Muscle of arm (tissue), 12 donors: ENCODE results near the gene NRL. TPM values are rescaled to one million over a fixed set of nuclear protein-coding genes. Genes with fewer than 3 reads are reported as not detected.

ENCODE experiments used
- polyA plus RNA-seq, 12 donors: library from polyadenylated mRNA; unstranded; fragments of 120-200 nt; gene quantifications; one replicate each; pipeline ENCODE4 v1.2.1, GENCODE V29; 2013; ENCODE audit not compliant: insufficient read length in 12 of 12

NRL gene
- polyA plus RNA-seq, 12 donors: 0.82 to 1.9 (median 1.4) TPM; not detected in 2

Other genes with a start within 250 kb of the NRL start
- 10 to 100 TPM in 10 of 12 donors, 1 to 10 TPM in 1, not detected in 1; 9.8 to 56.4 (median 15.7) TPM for gene DHRS4, start 161.2 kb downstream of the NRL start, polyA plus RNA-seq
- 10 to 100 TPM in 9 of 12 donors, 1 to 10 TPM in 2, not detected in 1; 8.6 to 17.0 (median 13.9) TPM for gene DHRS4L2, start 126.0 kb downstream of the NRL start, polyA plus RNA-seq
- under 1 TPM in 10 of 12 donors, not detected in 2; 0.09 to 0.74 (median 0.22) TPM for gene CARMIL3, start 62.9 kb downstream of the NRL start, polyA plus RNA-seq
- under 1 TPM in 2 of 12 donors, not detected in 10; 0.08 to 0.21 TPM for gene CPNE6, start 43.4 kb downstream of the NRL start, polyA plus RNA-seq
- 10 to 100 TPM in 1 of 12 donors, 1 to 10 TPM in 10, not detected in 1; 2.2 to 17.9 (median 3.5) TPM for gene PCK2, start 20.6 kb downstream of the NRL start, polyA plus RNA-seq
- gene DCAF11, start 172 bp downstream of the NRL start, polyA plus RNA-seq: 10 to 100 TPM in 11 of 12 donors, not detected in 1; 35.5 to 53.7 (median 40.5) TPM
- gene FITM1, start 15.7 kb upstream of the NRL start, polyA plus RNA-seq: 100 to 1,000 TPM in 6 of 12 donors, 10 to 100 TPM in 5, not detected in 1; 54.9 to 160 (median 102) TPM
- gene PSME1, start 21.2 kb upstream of the NRL start, polyA plus RNA-seq: 100 to 1,000 TPM in 9 of 12 donors, 10 to 100 TPM in 2, not detected in 1; 67.3 to 116 (median 106) TPM
- 10 to 100 TPM in 11 of 12 donors, not detected in 1; 21.0 to 38.3 (median 25.8) TPM for gene EMC9, start 26.6 kb upstream of the NRL start, polyA plus RNA-seq
- gene PSME2, start 31.7 kb upstream of the NRL start, polyA plus RNA-seq: 100 to 1,000 TPM in 4 of 12 donors, 10 to 100 TPM in 7, not detected in 1; 68.9 to 105 (median 90.2) TPM
- gene RNF31, start 32.5 kb upstream of the NRL start, polyA plus RNA-seq: 10 to 100 TPM in 11 of 12 donors, not detected in 1; 27.3 to 75.4 (median 35.6) TPM
- 10 to 100 TPM in 11 of 12 donors, not detected in 1; 18.1 to 46.6 (median 25.9) TPM for gene IRF9, start 46.3 kb upstream of the NRL start, polyA plus RNA-seq
- gene REC8, start 57.1 kb upstream of the NRL start, polyA plus RNA-seq: 10 to 100 TPM in 4 of 12 donors, 1 to 10 TPM in 7, not detected in 1; 5.7 to 52.4 (median 8.6) TPM
- 10 to 100 TPM in 11 of 12 donors, not detected in 1; 17.5 to 32.3 (median 24.2) TPM for gene IPO4, start 73.9 kb upstream of the NRL start, polyA plus RNA-seq
- gene TM9SF1, start 80.5 kb upstream of the NRL start, polyA plus RNA-seq: 10 to 100 TPM in 11 of 12 donors, not detected in 1; 13.2 to 60.8 (median 17.5) TPM
- gene TSSK4, start 90.7 kb upstream of the NRL start, polyA plus RNA-seq: 10 to 100 TPM in 1 of 12 donors, 1 to 10 TPM in 9, not detected in 2; 2.0 to 10.1 (median 4.7) TPM
- 10 to 100 TPM in 11 of 12 donors, not detected in 1; 27.6 to 61.9 (median 36.6) TPM for gene CHMP4A, start 98.5 kb upstream of the NRL start, polyA plus RNA-seq
- 10 to 100 TPM in 4 of 12 donors, 1 to 10 TPM in 7, not detected in 1; 4.6 to 33.0 (median 8.7) TPM for gene MDP1, start 101.1 kb upstream of the NRL start, polyA plus RNA-seq
- 100 to 1,000 TPM in 11 of 12 donors, not detected in 1; 123 to 211 (median 177) TPM for gene NEDD8, start 117.4 kb upstream of the NRL start, polyA plus RNA-seq
- gene GMPR2, start 118.0 kb upstream of the NRL start, polyA plus RNA-seq: 10 to 100 TPM in 11 of 12 donors, not detected in 1; 39.8 to 82.9 (median 54.4) TPM
- 10 to 100 TPM in 11 of 12 donors, not detected in 1; 35.0 to 46.2 (median 43.5) TPM for gene TINF2, start 127.7 kb upstream of the NRL start, polyA plus RNA-seq
- 1 to 10 TPM in 8 of 12 donors, under 1 TPM in 2, not detected in 2; 0.64 to 7.2 (median 1.4) TPM for gene TGM1, start 148.2 kb upstream of the NRL start, polyA plus RNA-seq
- 10 to 100 TPM in 9 of 12 donors, 1 to 10 TPM in 1, not detected in 2; 9.9 to 25.5 (median 13.5) TPM for gene RABGGTA, start 156.6 kb upstream of the NRL start, polyA plus RNA-seq
- 10 to 100 TPM in 10 of 12 donors, 1 to 10 TPM in 1, not detected in 1; 9.8 to 25.1 (median 16.9) TPM for gene DHRS1, start 184.8 kb upstream of the NRL start, polyA plus RNA-seq
- gene NOP9, start 184.9 kb upstream of the NRL start, polyA plus RNA-seq: 10 to 100 TPM in 11 of 12 donors, not detected in 1; 18.0 to 23.6 (median 20.5) TPM
- gene CIDEB, start 193.0 kb upstream of the NRL start, polyA plus RNA-seq: 10 to 100 TPM in 6 of 12 donors, 1 to 10 TPM in 5, not detected in 1; 7.3 to 28.8 (median 11.2) TPM
- gene LTB4R2, start 195.2 kb upstream of the NRL start, polyA plus RNA-seq: 1 to 10 TPM in 11 of 12 donors, not detected in 1; 1.6 to 7.2 (median 2.7) TPM
- 10 to 100 TPM in 1 of 12 donors, 1 to 10 TPM in 9, not detected in 2; 2.2 to 15.8 (median 3.2) TPM for gene LTB4R, start 196.6 kb upstream of the NRL start, polyA plus RNA-seq
- 10 to 100 TPM in 10 of 12 donors, 1 to 10 TPM in 1, not detected in 1; 8.4 to 26.2 (median 16.9) TPM for gene ADCY4, start 220.1 kb upstream of the NRL start, polyA plus RNA-seq
- gene RIPK3, start 225.0 kb upstream of the NRL start, polyA plus RNA-seq: 1 to 10 TPM in 9 of 12 donors, under 1 TPM in 1, not detected in 2; 0.96 to 5.6 (median 1.3) TPM